RWPE1 (cell line): ENCODE results near the gene STEAP4.

Experiments used
- CTCF ChIA-PET: fragments of 350-600 bp; sonication (Branson Sonifier 250); formaldehyde crosslinking; extraction: SDS; loops from one replicate; lab custom pipeline; 2021; lab: Yijun Ruan, JAX
- POLR2A ChIA-PET: fragments of 400-600 bp; formaldehyde crosslinking; extraction: SDS; loops from one replicate; lab custom pipeline; 2020; ENCODE audit warnings: antibody characterized with exemption; ENCODE audit not compliant: low non-redundant PET; lab: Yijun Ruan, JAX
- DNase-seq: peaks from one replicate; pipeline ENCODE4 v3.0.0; 2012; ENCODE audit warnings: low spot score
- H3K27ac ChIP-seq: fragments of 450-650 bp; 2 replicates; pipeline ENCODE4 v1.5.1; 2017
- TF ChIP-seq, protein P1 (sequence below): fragments of 450-650 bp; conservative IDR thresholded peaks from 2 replicates; pipeline ENCODE4 v1.5.1; 2017; ENCODE audit warnings: low read depth, mild to moderate bottlenecking

The STEAP4 gene

DNA sequence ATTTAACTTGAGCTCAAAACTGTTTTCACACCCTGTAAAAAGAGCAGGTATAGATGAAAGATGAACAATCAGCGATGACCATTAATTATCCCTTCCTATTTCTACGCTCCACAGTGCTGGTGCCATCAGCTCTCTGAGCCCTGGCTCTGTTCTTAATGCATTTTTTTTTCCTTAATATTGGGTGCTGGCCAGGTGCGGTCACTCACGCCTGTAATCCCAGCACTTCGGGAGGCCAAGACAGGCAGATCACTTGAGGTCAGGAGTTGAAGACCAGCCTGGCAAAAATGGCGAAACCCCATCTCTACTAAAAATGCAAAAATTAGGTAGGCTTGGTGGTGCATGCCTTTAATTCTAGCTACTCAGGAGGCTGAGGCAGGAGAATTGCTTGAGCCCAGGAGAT is 4.2 kb downstream of the STEAP4 start:
- ChIA-PET CTCF (interaction anchor here (0.6 to 0.7 kb wide), 2 partner anchors 13 to 276 kb away, joined by 6 to 12 read pairs; no protein-coding TSS in a partner anchor), POLR2A (no interaction called here)
- no peak overlapping the region for H3K27ac ChIP-seq
- DNase-seq, result no peak
- TF ChIP-seq, protein P1, sequence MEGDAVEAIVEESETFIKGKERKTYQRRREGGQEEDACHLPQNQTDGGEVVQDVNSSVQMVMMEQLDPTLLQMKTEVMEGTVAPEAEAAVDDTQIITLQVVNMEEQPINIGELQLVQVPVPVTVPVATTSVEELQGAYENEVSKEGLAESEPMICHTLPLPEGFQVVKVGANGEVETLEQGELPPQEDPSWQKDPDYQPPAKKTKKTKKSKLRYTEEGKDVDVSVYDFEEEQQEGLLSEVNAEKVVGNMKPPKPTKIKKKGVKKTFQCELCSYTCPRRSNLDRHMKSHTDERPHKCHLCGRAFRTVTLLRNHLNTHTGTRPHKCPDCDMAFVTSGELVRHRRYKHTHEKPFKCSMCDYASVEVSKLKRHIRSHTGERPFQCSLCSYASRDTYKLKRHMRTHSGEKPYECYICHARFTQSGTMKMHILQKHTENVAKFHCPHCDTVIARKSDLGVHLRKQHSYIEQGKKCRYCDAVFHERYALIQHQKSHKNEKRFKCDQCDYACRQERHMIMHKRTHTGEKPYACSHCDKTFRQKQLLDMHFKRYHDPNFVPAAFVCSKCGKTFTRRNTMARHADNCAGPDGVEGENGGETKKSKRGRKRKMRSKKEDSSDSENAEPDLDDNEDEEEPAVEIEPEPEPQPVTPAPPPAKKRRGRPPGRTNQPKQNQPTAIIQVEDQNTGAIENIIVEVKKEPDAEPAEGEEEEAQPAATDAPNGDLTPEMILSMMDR, result no peak

DNA sequence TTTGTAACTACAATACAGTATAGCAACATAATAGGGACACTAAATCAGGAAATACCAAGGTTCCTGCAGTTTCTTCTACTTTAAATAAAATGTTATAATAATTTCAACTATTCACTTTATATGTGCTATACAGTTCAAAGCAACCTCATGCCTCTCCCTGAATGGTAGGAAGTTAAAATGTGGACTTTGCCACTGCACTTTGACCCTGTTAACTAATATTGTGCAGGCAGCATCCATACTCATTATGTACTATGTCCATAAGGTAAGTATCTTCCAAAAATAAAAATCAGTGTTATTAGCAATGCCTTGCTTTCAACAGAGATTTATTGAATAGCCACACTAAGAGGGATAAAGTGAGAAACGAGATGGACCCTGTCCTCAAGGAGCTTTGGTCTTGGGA is 4.8 kb downstream of the STEAP4 start:
- POLR2A ChIA-PET, result no interaction called here
- CTCF ChIA-PET, result no interaction called here
- TF ChIP-seq, protein P1, result no peak
- H3K27ac ChIP-seq, result no peak overlapping the region
- no peak for DNase-seq

DNA sequence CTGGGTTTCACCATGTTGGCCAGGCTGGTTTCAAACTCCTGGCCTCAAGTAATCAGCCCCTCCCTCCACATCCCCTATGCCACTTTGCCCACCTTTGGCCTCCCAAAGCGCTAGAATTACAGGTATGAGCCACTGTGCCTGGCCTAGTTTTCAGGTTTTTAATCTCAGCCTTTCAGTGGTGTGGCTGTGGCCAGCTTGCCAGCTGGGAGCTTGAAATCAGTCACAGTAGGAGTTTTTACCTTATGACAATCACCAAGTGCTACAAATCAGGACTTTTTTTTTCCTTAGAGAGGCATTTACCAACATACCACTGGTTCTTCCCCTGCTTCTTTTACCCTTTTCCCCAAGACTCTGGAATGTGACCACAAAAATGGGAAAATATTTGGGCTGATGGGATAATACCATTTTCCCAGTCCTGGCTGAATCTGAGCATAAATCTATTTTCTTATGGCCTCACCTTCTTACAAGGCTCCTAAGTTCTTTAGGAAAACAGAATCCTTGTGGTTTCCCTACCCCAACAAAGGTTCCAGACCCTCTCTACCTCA is 6.2 kb downstream of the STEAP4 start:
- no peak for DNase-seq
- H3K27ac ChIP-seq, result no peak overlapping the region
- ChIA-PET CTCF (interaction anchor here (0.6 kb wide), 1 partner anchor 10 kb away, joined by 6 read pairs; no protein-coding TSS in a partner anchor), POLR2A (no interaction called here)
- TF ChIP-seq, protein P1, result no peak

DNA sequence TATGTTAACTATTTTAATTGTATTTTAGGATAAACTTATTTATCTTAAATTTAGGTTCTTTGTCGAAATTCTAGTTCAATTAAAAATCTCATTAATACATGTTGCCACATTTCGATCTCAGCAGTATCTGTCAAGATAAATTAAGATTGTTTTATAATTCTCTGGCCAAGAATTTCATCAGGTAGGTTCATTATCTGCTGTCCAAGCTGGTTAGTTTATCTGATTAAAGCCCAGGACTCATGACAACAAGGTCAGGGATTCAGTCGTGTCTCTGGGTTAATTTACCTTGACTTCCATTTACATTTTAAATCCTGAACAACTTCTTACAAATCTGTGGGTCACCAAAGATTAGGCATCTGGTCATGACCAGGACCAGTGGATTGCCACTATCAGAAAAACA is 7.6 kb downstream of the STEAP4 start:
- POLR2A ChIA-PET, result no interaction called here
- CTCF ChIA-PET, result no interaction called here

DNA sequence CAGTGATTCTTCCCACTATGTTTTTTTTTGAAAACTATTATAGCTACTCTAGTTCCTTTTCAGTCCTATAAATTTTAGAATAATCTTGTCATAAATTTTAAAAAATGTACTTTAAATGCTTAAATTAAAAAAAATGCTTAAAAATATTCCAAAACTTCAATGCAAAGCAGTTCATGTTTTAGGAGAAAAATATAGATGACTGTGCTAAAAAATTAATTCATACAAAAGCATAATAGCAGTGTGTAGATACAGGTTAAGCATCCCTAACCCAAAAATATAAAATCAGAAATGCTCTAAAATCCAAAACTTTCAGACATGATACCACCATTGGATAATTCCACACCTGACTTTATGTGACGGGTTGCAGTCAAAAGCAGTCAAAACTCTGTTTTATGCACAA is 12.8 kb downstream of the STEAP4 start:
- no peak for DNase-seq
- H3K27ac ChIP-seq, result no peak overlapping the region
- TF ChIP-seq, protein P1, result no peak
- CTCF ChIA-PET, result no interaction called here
- POLR2A ChIA-PET, result no interaction called here

More for the DNA sequence above, 7.6 kb downstream of the STEAP4 start:
- no peak for DNase-seq
- no peak overlapping the region for H3K27ac ChIP-seq
- TF ChIP-seq, protein P1, result no peak

DNA sequence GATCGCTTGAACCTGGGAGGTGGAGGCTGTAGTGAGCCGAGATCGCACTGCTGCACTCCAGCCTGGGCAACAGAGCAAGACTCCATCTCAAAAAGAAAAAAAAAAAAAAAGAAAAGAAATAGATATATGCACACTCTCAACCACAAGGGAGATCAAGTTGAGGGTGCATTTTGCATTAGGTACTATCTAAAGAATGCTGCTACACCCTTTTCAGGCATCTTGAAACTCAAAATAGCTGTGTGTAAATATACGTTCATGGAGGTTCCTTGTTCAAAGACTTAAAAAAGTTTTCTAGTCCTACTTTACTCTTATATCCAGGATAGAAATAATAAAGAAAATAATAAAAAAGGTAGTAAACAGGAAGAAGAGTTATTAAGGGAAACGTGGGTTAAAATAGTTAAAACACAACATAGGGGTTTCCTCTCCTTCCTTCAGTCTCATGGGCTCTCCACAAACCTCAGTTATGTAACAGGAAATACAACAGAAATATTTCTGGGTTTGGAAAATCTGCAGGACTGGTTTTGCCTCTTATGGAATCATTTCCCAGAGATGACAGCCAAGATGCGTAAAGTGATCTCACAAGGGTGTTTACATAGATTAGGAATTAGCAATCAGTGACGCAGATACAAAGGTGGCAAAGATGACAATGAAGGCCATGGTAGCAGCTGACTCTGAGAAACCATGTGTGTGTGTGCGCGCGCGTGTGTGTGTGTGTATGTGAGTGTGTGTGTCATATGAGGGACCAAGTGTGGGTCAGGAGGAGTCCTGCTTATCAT is 15.1 kb downstream of the STEAP4 start:
- H3K27ac ChIP-seq, result no peak overlapping the region
- ChIA-PET POLR2A (no interaction called here), CTCF (no interaction called here)
- TF ChIP-seq, protein P1, result no peak
- DNase-seq, result peak; percentile 34
